GM21825 (cell line): ENCODE measurements around the gene NFATC3.
"Not testable (repeated sequence)": the region's sequence is repeated elsewhere in the genome, so short reads cannot be mapped to it uniquely, and the experiment has no call there.

Experiments
- ATAC-seq: cut with Tn5 transposase; IDR thresholded peaks from one replicate; pipeline ENCODE4 v1.9.1; 2021; ENCODE audit warnings: mild to moderate bottlenecking, moderate library complexity; ENCODE audit not compliant: unreplicated experiment

Gene NFATC3

GRCh38 chr16:68088130-68088972, 3.2 kb downstream of the NFATC3 start:
- ATAC-seq, result no peak

GRCh38 chr16:68089067-68089466, 3.9 kb downstream of the NFATC3 start:
- no peak for ATAC-seq

- ATAC-seq, result no peak
Measured at GRCh38 chr16:68090130-68090529, 5.0 kb downstream of the NFATC3 start.

GRCh38 chr16:68090533-68090932, 5.4 kb downstream of the NFATC3 start:
- ATAC-seq, result no peak

- no peak for ATAC-seq
Measured at GRCh38 chr16:68091380-68092261, 6.5 kb downstream of the NFATC3 start.

- ATAC-seq, result not testable (repeated sequence)
Measured at GRCh38 chr16:68092275-68092674, 7.1 kb downstream of the NFATC3 start.

GRCh38 chr16:68093816-68094613, 8.8 kb downstream of the NFATC3 start:
- no peak for ATAC-seq

GRCh38 chr16:68094614-68094934, 9.4 kb downstream of the NFATC3 start:
- ATAC-seq, result no peak

GRCh38 chr16:68096491-68096890, 11.3 kb downstream of the NFATC3 start:
- ATAC-seq, result no peak

GRCh38 chr16:68097088-68097487, 11.9 kb downstream of the NFATC3 start:
- no peak for ATAC-seq

GRCh38 chr16:68097895-68098294, 12.7 kb downstream of the NFATC3 start:
- no peak for ATAC-seq

GRCh38 chr16:68100488-68100887, 15.3 kb downstream of the NFATC3 start:
- ATAC-seq, result no peak

GRCh38 chr16:68105611-68106010, 20.4 kb downstream of the NFATC3 start:
- no peak for ATAC-seq

GRCh38 chr16:68107230-68107928, 22.2 kb downstream of the NFATC3 start:
- not testable (repeated sequence) for ATAC-seq

- not testable (repeated sequence) for ATAC-seq
Measured at GRCh38 chr16:68109156-68109555, 24.0 kb downstream of the NFATC3 start.

- ATAC-seq, result not testable (repeated sequence)
Measured at GRCh38 chr16:68110611-68111010, 25.4 kb downstream of the NFATC3 start.

- no peak for ATAC-seq
Measured at GRCh38 chr16:68111379-68111778, 26.2 kb downstream of the NFATC3 start.

- ATAC-seq, result no peak
Measured at GRCh38 chr16:68113059-68113761, 28.0 kb downstream of the NFATC3 start.

- no peak for ATAC-seq
Measured at GRCh38 chr16:68113765-68114240, 28.6 kb downstream of the NFATC3 start.

GRCh38 chr16:68114939-68115338, 29.8 kb downstream of the NFATC3 start:
- not testable (repeated sequence) for ATAC-seq
